ENCODE data around the gene VPS72.

GRCh38 chr1:151192047-151192446 is 2.0 kb upstream of the VPS72 start:
- TF ChIP-seq POLR2G (IDR thresholded peaks at IDR 0.05; ENCODE audit: low read depth, low read length) (no peak), KAT2B (IDR thresholded peaks at IDR 0.05; ENCODE audit: borderline replicate concordance, low read depth, low read length) (no peak), TCF7 (IDR thresholded peaks at IDR 0.05; ENCODE audit: low read depth) (no peak), SAFB2 (CRISPR knock-in tag; IDR thresholded peaks at IDR 0.05; ENCODE audit: borderline replicate concordance, low read depth) (no peak), NRL (CRISPR knock-in tag; IDR thresholded peaks at IDR 0.05; ENCODE audit: borderline replicate concordance) (no peak)
- TF ChIP-seq, protein P1, sequence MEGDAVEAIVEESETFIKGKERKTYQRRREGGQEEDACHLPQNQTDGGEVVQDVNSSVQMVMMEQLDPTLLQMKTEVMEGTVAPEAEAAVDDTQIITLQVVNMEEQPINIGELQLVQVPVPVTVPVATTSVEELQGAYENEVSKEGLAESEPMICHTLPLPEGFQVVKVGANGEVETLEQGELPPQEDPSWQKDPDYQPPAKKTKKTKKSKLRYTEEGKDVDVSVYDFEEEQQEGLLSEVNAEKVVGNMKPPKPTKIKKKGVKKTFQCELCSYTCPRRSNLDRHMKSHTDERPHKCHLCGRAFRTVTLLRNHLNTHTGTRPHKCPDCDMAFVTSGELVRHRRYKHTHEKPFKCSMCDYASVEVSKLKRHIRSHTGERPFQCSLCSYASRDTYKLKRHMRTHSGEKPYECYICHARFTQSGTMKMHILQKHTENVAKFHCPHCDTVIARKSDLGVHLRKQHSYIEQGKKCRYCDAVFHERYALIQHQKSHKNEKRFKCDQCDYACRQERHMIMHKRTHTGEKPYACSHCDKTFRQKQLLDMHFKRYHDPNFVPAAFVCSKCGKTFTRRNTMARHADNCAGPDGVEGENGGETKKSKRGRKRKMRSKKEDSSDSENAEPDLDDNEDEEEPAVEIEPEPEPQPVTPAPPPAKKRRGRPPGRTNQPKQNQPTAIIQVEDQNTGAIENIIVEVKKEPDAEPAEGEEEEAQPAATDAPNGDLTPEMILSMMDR (CRISPR knock-in tag; IDR thresholded peaks at IDR 0.05): no peak

All from HepG2 (cell line).